Measurements from ENCODE around the gene THAP11.
A peak's percentile ranks its signal among the peaks of the same experiment; 100 is the strongest.
"Not testable (repeated sequence)": the region's sequence is repeated elsewhere in the genome, so short reads cannot be mapped to it uniquely, and the experiment has no call there.

Gene THAP11

DNA sequence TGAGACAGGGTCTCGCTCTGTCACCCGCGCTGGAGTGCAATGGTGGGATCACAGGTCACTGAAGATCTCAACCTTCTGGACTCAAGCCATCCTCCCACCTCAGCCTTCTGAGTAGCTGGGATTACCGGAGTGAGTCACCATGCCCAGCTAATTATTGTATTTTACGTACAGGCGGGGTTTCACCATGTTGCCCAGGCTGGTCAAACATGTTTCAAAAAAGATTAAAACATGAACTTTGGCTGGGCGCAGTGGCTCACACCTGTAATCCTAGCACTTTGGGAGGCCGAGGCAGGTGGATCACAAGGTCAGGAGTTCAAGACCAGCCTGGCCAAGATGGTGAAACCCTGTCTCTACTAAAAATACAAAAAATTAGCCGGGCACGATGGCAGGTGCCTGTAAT is 4.9 kb upstream of the THAP11 start:
- DNase-seq (ENCODE audit: low read depth), result not testable (repeated sequence)

DNA sequence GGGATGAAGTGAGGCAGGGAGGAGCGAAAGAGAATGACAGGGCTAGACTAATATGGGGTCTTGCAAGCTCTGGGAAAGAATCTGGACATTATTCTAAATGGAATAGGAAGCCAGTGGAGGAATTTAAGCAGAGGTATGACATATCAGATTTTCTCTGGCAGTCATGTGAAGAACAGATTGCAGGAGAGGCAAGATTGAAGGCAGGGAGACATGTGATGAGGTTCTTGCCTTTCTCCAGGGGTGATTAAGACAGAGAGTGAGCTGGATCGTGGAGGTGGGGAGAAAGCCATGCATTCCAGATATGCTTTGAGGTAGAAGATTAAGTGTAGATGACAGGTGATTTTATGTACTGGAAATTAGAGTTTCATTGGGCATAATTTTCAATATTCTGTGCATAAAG is 4.3 kb upstream of the THAP11 start:
- DNase-seq (ENCODE audit: low read depth), result no peak

DNA sequence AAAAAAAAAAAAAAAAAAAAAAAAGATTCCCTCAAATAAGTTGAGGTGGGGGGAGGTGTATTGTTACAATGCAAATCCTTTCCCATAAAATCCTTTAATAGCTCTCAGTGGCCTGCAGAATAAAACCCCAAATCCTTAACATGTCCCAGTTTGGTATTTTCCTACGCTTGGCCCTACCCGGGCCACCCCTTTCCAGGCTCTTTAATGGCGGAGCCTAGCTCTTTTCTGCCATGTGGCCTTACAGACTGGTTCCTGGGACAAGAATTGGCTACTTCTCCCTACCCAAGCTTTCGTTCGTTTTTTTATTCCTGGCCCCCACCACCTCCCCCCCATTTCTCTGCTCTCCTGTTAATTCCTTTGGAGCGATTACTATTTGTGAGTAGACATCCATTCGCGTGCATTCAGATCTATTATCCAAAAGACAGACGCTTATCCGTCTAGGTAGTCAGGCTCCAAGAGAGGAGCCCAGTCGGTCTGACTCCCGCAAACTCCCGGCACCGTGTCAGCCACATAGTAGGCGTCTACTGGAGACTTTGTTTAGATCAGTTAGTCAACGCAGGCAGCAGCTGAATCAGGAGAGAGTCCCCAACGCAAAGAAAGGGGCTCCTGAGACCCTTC is 813 bp upstream of the THAP11 start:
- no peak for DNase-seq (ENCODE audit: low read depth)

- DNase-seq (ENCODE audit: low read depth), result no peak
Observed at GRCh38 chr16:67842509-67843342, 606 bp downstream of the THAP11 start.

GRCh38 chr16:67843343-67843765 is 1.2 kb downstream of the THAP11 start:
- DNase-seq (ENCODE audit: low read depth), result no peak

GRCh38 chr16:67844497-67844896 is 2.4 kb downstream of the THAP11 start:
- no peak for DNase-seq (ENCODE audit: low read depth)

- DNase-seq (ENCODE audit: low read depth), result no peak
Observed at GRCh38 chr16:67845291-67846062, 3.4 kb downstream of the THAP11 start.

DNA sequence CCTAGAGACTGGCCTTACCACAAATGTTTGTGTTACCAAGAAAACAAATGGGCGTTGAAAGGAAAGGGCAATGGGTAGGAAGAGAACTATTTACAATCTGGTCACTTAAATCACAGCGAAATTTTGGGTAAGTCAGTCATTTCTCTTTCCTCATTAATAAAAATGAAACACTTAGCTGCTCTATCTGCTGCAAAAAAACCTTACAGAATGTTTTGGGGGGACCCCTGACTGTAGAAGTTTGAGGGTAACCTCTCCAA is 3.9 kb downstream of the THAP11 start:
- DNase-seq (ENCODE audit: low read depth), result no peak

- DNase-seq (ENCODE audit: low read depth), result peak; percentile 89
Observed at GRCh38 chr16:67846320-67847063, 4.4 kb downstream of the THAP11 start, which contains the start of gene NUTF2. Gene NUTF2, plus strand, starts transcription at chr16:67846933. Its CDS starts 18,198 bp downstream, at chr16:67865131.

DNA sequence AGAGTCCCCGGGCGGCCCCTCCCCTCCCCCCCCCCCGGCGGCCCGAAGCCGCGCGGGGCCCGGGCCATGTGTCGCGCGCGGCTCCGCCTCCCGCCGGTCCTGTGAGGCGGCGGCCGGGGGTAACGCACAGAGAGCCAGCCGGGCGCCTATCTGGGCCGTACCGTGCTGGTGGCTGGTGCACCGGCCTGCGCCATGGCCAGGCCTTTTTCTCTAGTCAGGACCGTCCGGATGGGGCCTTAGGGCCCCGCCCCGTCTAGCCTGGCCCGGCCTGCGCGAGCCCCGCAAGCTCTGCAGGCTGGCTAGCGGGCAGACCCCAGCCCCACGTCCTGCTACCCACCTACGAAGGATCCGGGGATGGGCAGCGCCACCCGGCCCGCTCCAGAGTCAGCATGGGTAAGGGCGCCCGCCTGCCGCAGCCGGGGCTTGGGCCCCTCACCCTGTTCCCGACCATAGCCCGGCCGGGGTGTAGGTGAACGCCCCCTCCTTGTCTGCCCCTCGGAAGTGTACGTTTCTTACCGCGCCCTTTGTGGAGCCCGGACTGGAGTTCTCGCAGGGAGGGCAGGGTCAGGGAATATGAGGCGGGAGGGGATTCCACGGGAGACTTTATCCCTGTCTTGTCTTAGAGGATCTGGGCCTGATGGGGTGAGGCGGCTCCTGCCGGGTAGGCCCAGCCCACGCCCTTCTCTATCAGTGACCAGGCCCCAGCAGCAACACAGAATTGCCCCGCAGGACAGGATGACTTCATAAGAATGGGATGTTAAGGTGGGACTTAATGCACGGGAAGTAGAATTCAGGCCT is 5.1 kb downstream of the THAP11 start, which contains the start of gene CENPT:
Gene CENPT (minus strand): TSS at position 630 of the 798 bp plus-strand sequence. CDS start 13,834 bp downstream, outside the sequence.
- no peak for DNase-seq (ENCODE audit: low read depth)

DNA sequence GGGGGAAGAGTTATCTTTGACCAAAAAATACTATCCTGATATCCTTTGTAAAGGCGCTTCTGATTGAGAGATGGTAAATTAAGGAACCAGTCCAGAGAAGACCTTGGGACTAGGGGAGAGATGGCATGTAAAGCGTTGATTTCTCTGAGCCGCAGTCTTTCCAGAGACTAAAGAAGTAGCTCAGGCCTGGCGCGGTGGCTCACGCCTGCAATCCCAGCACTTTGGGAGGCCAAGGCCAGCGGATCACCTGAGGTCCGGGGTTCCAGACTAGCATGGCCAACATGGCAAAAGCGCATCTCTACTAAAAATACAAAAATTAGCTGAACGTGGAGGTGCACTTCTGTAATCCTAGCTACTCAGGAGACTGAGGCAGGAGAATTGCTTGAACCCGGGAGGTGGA is 6.0 kb downstream of the THAP11 start:
- no peak for DNase-seq (ENCODE audit: low read depth)

- no peak for DNase-seq (ENCODE audit: low read depth)
Observed at GRCh38 chr16:67853670-67854069, 11.6 kb downstream of the THAP11 start.

GRCh38 chr16:67855789-67856188 is 13.7 kb downstream of the THAP11 start:
- no peak for DNase-seq (ENCODE audit: low read depth)

- DNase-seq (ENCODE audit: low read depth), result no peak
Observed at GRCh38 chr16:67856927-67857546, 14.9 kb downstream of the THAP11 start.

DNA sequence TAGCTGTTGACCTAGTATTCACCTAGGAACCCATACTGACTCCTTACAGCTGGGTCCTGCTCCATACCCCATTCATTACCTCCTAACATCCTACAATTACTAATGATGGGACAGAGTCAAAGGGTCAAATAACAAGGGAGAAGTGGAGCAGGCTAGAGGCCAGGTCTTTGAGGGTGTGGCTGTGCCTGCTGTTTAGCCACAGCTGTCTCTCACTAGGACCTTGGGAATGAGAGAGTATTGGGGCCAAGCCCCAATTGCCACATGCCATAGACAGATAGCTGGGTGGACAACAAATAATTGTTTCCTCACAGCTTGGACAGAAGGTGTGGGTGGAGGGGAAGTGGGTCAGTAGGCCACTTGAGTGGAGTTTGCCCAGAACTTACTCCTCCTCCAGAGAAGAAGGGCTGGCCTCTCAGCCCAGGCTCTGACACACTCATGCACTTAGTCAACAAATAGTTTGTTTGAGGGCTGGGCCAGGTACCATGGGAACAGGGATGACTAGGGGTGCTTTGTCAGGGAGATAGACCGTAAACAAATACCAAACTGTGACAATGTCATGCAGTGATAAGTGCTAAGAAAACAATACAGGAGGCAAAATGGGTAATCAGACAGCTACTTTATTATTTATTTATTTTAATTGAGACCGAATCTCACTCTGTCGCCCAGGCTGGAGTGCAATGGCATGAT is 15.6 kb downstream of the THAP11 start:
- no peak for DNase-seq (ENCODE audit: low read depth)

- no peak for DNase-seq (ENCODE audit: low read depth)
Observed at GRCh38 chr16:67858500-67858899, 16.4 kb downstream of the THAP11 start.

- DNase-seq (ENCODE audit: low read depth), result no peak
Observed at GRCh38 chr16:67860589-67861398, 18.7 kb downstream of the THAP11 start.

DNA sequence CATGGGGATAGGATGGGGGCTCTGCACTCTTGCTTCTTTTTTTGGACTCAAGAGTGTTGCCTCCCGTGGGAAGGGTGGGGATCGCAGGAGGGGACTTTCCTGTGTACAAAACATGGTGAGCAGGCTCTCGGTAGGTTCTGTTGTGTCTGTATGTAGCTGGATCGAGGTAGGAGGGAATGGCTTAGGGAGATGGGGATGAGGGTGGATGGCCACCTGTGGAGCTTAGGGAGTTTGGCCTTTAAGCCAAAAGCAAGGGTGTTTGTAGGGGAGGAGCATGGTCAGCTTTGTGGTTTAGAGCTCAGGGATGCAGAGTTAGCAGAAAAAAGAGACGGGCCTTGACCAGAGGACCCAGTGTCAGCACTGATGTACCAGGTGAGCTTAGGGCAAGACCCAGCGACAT is 19.8 kb downstream of the THAP11 start:
- no peak for DNase-seq (ENCODE audit: low read depth)

Measured in stimulated activated CD8-positive, alpha-beta memory T cell treated with anti-CD3 and anti-CD28 coated beads, Interleukin-7, amount 100 ng/mL, for 24 hours (primary cell).